Osteocyte (in vitro differentiated cells): ENCODE data around the gene EXD3. TPM values are rescaled to one million over a fixed set of nuclear protein-coding genes. Genes with fewer than 3 reads are reported as not detected.

ENCODE experiments used
- DNase-seq: peaks from one replicate; pipeline ENCODE4 v3.0.0; 2021; ENCODE audit warnings: mixed read lengths; ENCODE audit not compliant: unreplicated experiment; ENCODE audit errors: extremely low spot score
- H3K27ac Mint-ChIP-seq: one replicate; pipeline ENCODE4 v1.8.0; 2021; ENCODE audit warnings: mild to moderate bottlenecking, mixed read lengths; ENCODE audit not compliant: unreplicated experiment
- H3K27me3 Mint-ChIP-seq: one replicate; pipeline ENCODE4 v1.8.0; 2021; ENCODE audit warnings: mixed read lengths; ENCODE audit not compliant: unreplicated experiment
- H3K36me3 Mint-ChIP-seq: one replicate; pipeline ENCODE4 v1.8.0; 2021; ENCODE audit warnings: mixed read lengths; ENCODE audit not compliant: unreplicated experiment
- H3K4me1 Mint-ChIP-seq: one replicate; pipeline ENCODE4 v1.8.0; 2021; ENCODE audit warnings: mixed read lengths; ENCODE audit not compliant: unreplicated experiment
- H3K4me3 Mint-ChIP-seq: one replicate; pipeline ENCODE4 v1.8.0; 2021; ENCODE audit warnings: mild to moderate bottlenecking, moderate library complexity, mixed read lengths; ENCODE audit not compliant: unreplicated experiment
- H3K9me3 Mint-ChIP-seq: one replicate; pipeline ENCODE4 v1.8.0; 2021; ENCODE audit warnings: mixed read lengths; ENCODE audit not compliant: unreplicated experiment
- total RNA-seq: library from RNA; stranded (reverse); gene quantifications from 2 replicates; pipeline ENCODE4 v1.2.1, GENCODE V29; 2021
- TF ChIP-seq, protein P1 (sequence below): fragments of 200-600 bp; sonication (generic); IDR thresholded peaks from 2 replicates; pipeline ENCODE4 v1.5.0; 2021; ENCODE audit warnings: antibody characterized with exemption, mild to moderate bottlenecking, moderate library complexity

EXD3 gene
- total RNA-seq, 1 donor from 2014 or later, result 21.5 TPM

DNA sequence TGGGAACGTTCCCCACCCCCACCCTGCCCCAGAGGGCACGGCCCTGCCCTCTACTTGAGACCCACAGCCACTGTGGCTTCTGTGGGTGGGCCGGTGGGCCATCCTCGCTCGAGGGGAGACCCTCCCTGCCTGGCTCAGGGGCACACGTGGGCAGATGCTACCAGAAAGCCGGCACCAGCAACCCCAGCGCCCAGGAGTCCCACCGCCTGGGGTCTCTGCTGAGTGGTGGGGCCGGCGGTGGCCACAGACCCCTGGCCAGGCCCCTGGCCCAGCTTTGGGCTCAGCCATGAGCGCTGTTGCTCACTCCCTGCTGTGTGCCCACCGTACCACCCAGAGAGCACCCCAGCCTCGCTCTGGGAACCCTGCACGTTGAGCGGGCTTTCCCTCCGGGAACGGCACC is 104.4 kb downstream of the EXD3 start:
- no peaks in the 10 kb centered on the region for H3K27me3 Mint-ChIP-seq
- no peaks in the 10 kb centered on the region for H3K9me3 Mint-ChIP-seq
- TF ChIP-seq, protein P1, sequence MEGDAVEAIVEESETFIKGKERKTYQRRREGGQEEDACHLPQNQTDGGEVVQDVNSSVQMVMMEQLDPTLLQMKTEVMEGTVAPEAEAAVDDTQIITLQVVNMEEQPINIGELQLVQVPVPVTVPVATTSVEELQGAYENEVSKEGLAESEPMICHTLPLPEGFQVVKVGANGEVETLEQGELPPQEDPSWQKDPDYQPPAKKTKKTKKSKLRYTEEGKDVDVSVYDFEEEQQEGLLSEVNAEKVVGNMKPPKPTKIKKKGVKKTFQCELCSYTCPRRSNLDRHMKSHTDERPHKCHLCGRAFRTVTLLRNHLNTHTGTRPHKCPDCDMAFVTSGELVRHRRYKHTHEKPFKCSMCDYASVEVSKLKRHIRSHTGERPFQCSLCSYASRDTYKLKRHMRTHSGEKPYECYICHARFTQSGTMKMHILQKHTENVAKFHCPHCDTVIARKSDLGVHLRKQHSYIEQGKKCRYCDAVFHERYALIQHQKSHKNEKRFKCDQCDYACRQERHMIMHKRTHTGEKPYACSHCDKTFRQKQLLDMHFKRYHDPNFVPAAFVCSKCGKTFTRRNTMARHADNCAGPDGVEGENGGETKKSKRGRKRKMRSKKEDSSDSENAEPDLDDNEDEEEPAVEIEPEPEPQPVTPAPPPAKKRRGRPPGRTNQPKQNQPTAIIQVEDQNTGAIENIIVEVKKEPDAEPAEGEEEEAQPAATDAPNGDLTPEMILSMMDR, result no peak
- H3K36me3 Mint-ChIP-seq, result no peaks in the 10 kb centered on the region
- DNase-seq, result no peak
- H3K4me3 Mint-ChIP-seq, result no peak overlapping the region
- peaks cover 10% of the 10 kb centered on the region for H3K4me1 Mint-ChIP-seq
- H3K27ac Mint-ChIP-seq, result no peak overlapping the region

DNA sequence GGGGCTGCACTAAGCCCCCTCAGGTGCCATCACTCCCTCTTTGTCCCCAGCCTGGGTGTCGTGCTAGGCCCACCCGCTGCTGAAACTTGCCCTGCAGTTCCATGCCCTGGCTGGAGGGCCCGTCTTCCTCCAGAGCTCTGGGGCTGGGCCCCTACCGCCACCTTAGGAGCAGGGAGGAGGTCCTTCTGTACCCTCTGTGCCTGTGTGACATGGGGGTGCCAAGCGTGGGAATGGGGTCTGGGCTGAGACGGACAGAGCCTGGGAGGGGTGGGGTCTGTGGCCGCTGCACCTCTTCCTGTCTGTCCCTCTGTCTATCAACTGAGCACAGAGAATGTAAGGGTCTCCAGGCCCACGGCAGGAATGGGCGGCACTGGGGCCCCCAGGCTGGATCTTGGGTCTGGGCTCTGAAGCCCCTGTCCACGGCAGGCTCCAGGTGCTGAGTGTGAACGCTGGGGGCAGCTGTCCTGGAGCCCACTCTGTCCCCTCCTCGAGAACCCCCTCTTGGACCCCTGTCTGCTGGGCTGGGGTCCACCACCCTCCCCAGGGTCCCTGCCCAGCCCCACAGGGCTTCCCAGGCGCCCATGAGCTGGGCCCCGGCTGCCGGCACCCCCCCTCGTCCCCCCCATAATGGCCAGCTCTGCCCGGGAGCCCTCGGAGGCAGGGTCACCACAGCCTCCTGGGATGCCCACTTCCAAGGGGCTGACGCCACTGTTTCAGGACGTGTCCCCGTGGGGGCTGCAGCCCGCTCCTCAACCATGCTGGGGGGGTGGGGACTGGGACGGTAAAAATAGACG is 105.0 kb downstream of the EXD3 start:
- no peak for DNase-seq
- peaks cover 10% of the 10 kb centered on the region for H3K4me1 Mint-ChIP-seq
- no peak overlapping the region for H3K4me3 Mint-ChIP-seq
- no peaks in the 10 kb centered on the region for H3K27me3 Mint-ChIP-seq
- no peaks in the 10 kb centered on the region for H3K9me3 Mint-ChIP-seq
- no peak overlapping the region for H3K27ac Mint-ChIP-seq
- TF ChIP-seq, protein P1, result no peak
- no peaks in the 10 kb centered on the region for H3K36me3 Mint-ChIP-seq

DNA sequence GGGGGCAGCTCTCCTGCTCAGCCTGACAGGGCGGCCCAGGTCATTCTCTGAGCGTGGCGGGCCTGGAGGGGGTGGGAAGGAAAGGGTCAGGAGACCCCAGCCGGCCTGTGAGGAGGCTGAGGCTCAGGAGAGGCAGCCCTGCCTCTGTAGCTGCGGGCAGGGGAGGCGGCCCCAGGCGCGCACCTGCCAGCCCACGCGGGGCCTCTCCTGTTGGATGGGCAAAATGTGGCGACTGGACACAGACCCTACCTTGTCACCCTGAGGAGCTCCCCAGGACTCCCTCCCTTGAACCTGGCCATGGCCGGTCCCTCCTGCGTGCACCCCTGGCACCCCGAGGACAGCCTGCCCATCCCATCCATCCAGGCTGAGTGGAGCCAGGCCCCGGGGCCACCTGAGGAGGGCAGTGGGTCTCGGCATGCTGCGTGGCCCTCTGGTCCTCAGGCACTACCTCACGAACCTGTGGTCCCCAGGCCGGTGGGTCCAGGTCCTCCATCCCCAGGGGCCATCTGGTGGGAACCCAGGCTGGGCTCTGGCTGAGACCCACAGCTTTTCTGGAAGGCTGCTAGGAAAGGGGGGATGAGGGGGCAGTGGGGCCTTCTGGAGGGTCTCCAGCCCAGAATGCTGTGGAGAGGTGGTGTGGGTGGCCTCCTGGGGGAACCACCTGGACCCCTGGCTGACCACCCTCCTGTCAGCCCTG is 105.8 kb downstream of the EXD3 start:
- Mint-ChIP-seq H3K27ac (no peak overlapping the region), H3K27me3 (no peaks in the 10 kb centered on the region), H3K4me1 (peaks cover 10% of the 10 kb centered on the region), H3K36me3 (no peaks in the 10 kb centered on the region), H3K4me3 (no peak overlapping the region), H3K9me3 (no peaks in the 10 kb centered on the region)
- no peak for DNase-seq
- TF ChIP-seq, protein P1, result no peak

DNA sequence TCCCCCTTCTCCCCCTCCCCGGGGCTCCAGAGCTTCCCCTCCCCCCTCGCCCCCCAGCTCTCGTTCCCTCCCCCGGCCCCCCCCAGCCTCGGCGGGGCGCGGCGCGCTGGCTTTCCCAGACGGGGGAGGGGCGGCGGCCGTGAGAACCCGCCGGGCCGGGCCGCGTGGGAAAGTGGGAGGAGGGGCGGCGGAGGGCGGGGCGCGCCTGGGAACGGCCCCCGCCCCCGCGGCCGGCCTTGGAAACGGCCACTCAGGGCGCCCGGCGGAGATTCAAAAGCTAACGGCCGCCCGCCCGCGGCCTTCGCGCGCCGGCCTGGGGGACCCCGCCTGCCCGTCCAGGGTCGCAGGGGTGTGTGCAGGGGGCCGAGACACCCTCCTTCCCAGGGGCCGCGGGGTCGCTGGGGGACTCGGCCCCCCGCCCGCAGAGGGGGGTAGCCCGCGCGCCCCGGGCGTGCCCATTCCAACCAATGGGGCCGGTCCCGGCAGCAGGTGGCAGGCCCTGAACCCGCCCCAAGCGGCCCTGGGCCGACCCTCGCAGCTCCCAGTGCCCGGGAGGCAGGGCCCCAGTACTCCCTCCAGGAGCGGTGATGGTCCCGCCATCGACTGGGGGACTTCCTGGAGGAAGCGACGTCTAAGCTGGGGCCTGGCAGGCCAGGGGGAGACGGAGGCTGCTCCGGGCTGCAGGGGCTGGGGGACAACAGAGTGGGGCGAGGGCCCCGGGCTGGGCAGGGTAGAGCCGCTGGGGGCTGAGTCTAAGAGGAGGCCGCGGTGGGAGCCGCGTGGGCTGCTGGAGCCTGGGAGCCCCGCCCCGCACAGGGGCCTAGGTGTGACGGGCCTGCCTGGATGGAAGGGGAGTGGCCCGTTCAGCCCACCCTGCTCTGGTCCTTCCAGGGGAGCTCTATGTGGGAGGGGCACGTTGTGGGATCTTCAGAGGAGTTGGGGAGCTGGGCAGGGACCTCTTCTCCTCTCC is 106.7 kb downstream of the EXD3 start:
- peaks cover 10% of the 10 kb centered on the region for H3K4me1 Mint-ChIP-seq
- no peaks in the 10 kb centered on the region for H3K9me3 Mint-ChIP-seq
- no peaks in the 10 kb centered on the region for H3K27me3 Mint-ChIP-seq
- no peak for DNase-seq
- no peak overlapping the region for H3K27ac Mint-ChIP-seq
- H3K36me3 Mint-ChIP-seq, result no peaks in the 10 kb centered on the region
- H3K4me3 Mint-ChIP-seq, result no peak overlapping the region
- TF ChIP-seq, protein P1, result no peak
